NCI-H2107 treated with DMSO at 0.1 percent for 48 hours (cell line): ENCODE results near the gene NPHP4.

ENCODE experiments used
- DNase-seq: peaks from one replicate; lab custom pipeline; 2025; ENCODE audit not compliant: unreplicated experiment; lab: John Stamatoyannopoulos, UW

Gene NPHP4

GRCh38 chr1:5914676-5915365, 77.4 kb downstream of the NPHP4 start:
- DNase-seq = no peak

DNA sequence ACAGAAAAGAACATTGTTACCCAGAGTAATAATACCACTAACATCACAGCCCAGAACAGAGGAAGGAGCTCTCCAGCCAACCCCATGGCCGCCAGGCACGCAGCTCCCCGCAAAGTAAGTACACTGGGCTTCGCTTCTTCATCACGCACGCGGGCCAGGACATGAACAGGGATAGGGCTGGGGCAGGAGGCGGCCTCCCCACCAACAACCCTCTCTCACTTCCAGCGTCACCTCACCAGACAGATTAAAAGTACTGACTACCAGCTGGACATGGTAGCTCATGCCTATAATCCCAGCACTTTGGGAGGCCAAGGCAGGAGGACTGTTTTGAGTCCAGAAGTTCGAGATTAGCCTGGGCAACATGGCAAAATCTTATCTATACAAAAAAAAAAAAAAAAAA, 78.3 kb downstream of the NPHP4 start:
- DNase-seq = no peak

GRCh38 chr1:5913078-5913845, 79.0 kb downstream of the NPHP4 start:
- no peak for DNase-seq

- DNase-seq = no peak
Observed at GRCh38 chr1:5911871-5912271, 80.4 kb downstream of the NPHP4 start.

DNA sequence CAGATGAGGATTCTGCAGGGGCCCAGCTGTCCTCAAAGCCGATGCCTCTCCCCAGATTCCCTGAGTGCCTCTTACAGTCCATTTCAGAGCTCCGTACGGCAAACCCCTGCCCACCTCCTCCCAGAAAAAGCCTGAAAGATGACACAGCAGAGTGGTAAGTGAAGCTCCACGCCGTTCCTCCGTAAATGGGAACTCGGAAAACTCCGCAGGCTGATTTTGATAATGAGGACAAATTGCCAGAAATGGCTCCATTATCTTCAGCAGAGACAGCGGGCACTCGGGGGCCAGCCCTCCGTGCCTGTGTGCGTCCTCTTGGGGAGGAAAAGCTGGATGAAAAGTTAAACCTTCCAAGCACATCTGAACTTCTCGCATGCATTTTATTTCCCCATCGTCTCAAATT, 81.1 kb downstream of the NPHP4 start:
- no peak for DNase-seq

GRCh38 chr1:5910666-5911065, 81.6 kb downstream of the NPHP4 start:
- DNase-seq = no peak

GRCh38 chr1:5910276-5910620, 82.0 kb downstream of the NPHP4 start:
- no peak for DNase-seq

DNA sequence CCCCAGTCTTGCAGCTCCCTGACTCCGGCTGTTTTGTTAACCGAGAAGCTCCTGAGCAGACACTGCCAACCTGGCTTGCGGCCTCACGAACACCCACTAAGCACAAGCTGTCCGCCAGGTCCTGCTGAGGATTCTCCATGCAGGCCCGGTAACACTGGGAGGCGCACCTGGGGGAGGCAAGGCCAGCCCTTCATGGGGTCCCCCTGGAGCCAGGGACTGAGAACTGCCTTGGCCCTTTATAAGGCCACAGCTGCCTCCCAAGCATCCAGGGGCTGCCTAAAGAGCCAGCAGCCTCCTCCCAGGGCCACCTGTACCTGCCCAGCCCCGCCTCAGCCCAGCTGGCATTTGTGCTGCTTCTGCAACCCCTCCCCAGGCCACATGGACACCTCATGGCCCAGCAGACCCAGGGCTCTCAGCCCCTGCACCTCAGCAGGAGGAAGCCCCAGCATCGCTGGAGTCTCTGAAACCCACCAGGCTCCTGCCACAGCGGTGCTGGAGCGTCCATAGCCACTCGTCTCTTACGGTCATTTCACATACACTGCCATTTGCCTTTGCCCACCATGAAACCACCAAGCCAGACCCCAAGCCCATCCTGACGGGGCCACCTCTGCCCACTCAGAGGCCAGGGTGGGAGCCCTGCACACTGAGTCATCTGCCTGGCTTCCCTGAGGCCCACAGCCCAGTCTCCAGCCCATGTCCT, 82.5 kb downstream of the NPHP4 start:
- DNase-seq = no peak

DNA sequence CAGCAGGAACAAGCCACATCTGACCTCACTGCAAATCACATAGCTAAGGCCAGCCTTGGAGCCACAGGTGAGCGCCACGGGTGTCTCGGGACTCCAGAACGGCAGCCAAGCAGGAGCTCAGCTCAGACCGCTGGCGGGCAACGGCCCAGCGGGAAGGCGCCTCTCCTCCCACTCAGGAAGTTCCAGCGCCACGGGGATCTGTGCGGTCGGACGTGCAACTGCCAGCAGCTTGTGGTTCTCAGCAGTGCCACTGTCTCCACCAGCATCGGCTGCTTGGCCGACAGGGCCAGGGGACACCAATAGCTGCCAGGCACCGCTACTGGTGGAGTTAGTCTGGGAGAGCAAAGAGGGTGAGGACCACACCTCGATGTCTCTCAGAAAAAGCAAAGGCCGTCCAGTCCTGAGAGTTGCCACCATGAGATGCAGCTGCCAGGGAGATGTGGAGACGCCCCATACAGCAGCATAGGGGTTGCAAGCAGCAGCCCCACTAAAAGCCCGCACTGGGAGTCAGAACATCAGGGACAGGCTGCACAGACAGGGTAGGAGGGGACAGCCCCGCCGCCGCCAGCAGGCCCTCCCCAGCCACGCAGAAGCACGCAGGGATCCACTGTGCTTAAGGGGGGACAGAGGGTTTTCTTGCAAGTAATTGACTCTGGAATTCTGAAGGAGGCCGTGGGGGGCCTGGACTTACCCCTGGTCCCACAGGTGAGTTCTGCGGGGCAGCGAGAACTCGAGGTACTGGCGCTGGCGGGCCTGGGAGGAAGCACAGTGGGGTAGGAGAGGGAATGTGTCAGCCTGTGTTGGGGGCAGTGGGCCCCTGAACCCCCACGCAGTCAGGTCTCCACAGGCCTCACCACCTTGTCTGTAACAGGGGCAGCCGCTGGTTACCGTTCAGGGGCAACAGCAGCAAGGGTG, 83.5 kb downstream of the NPHP4 start:
- no peak for DNase-seq

- no peak for DNase-seq
Observed at GRCh38 chr1:5907966-5908365, 84.3 kb downstream of the NPHP4 start.

GRCh38 chr1:5907386-5907785, 84.8 kb downstream of the NPHP4 start:
- DNase-seq = no peak

DNA sequence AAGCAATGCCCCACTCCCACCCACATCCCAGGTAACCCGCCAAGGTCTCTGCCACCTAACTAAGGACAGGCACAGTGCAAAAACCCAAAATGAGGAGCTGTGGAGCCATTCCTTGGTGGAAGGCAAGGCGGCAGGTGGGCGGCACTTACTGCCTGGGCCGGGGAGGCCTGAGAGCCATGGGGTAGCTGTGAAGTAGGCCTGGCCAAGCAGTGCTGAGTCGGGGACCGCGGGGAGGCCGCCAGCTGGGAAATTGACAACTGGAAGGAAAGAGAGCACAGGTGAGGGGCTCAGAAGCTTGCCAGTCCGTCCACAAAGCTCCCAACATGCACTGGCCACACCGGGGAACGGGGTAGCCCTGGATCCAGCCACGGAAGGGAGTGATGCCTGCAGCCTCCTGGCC, 85.3 kb downstream of the NPHP4 start:
- DNase-seq = no peak

GRCh38 chr1:5906116-5906515, 86.1 kb downstream of the NPHP4 start:
- no peak for DNase-seq

GRCh38 chr1:5905436-5905835, 86.8 kb downstream of the NPHP4 start:
- no peak for DNase-seq

- DNase-seq = no peak
Observed at GRCh38 chr1:5904551-5904950, 87.7 kb downstream of the NPHP4 start.

DNA sequence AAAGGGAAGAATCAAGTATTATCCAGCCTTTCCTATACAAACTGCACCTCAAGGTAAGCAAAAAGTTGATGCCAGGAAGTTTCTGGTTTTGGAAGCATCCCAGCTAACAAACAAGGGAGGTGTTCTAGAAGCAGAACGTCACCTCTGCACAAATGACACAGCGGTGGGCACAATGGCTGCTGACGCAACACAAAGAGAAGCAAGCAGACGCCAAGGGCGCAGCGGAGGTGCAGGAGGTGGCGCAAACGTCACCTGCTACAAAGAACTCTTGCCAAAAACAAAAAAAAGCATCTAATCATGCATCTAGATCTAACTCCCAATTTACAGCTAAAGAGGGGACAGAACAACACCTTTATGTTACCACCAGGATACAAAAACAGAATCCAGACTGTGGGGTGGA, 88.5 kb downstream of the NPHP4 start:
- DNase-seq = no peak

- DNase-seq = no peak
Observed at GRCh38 chr1:5903031-5903430, 89.2 kb downstream of the NPHP4 start.

DNA sequence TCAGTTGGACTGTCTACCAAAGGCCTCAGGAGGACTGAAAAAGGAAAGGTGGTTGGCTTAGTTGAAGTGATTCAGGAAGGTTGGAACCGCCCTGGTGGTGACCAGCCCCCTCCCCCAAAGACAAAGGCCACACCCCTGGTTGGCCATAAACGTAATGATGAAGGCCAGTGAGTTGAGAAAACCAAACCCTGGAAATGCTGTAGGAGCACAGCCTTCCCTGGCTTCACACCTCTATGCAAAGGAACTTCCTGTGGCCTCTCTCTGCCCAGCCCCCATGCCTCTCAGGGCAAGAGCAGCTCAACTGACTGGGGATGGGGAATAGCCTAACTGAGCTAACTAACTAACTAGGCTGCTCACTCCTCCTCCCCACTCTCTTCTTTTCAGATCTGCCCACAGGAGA, 90.4 kb downstream of the NPHP4 start:
- DNase-seq = no peak

- DNase-seq = no peak
Observed at GRCh38 chr1:5901150-5901549, 91.1 kb downstream of the NPHP4 start.

DNA sequence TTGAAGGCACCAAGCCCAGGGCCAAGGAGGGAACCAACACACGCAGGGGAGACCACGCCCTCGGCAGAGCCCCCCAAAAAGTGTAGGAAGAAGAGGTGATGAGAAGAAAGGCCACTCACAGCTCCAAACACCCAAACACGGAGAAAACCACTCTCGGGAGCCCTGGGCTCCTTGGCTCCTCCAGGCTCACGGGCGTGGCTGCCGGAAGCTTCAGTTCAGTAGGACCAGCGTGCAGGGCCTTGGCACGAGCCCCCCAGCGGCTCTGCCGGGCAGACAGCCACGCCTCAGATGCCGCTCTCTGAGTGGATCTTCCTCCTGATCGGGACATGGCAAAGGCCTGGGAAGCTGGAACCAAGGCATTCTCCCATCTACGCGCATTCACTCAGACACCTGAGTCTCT, 94.0 kb downstream of the NPHP4 start:
- DNase-seq = no peak
